Activated CD8-positive, alpha-beta T cell treated with anti-CD3 and anti-CD28 coated beads, Interleukin-2, amount 10 ng/mL, durations not matched to agents 7 days and 5 days (primary cell): ENCODE measurements around the gene ALG5. TPM values are rescaled to one million over a fixed set of nuclear protein-coding genes. Genes with fewer than 3 reads are reported as not detected.

Experiments used
- ATAC-seq: fragments of 150-1000 bp; cut with Tn5 transposase; one replicate; pipeline ENCODE4 v1.10.0; 2021; ENCODE audit warnings: moderate library complexity
- CTCF ChIA-PET: fragments of 350-600 bp; sonication (Branson Sonifier 250); formaldehyde crosslinking; loops from one replicate; lab custom pipeline; 2021; ENCODE audit warnings: antibody characterized with exemption; lab: Charles Lee
- POLR2A ChIA-PET: fragments of 350-600 bp; sonication (Branson Sonifier 250); formaldehyde crosslinking; loops from one replicate; lab custom pipeline; 2021; ENCODE audit warnings: antibody characterized with exemption; lab: Charles Lee
- DNase-seq: peaks from one replicate; pipeline ENCODE4 v3.0.0-alpha.2; 2020
- H3K27ac Mint-ChIP-seq: one replicate; pipeline ENCODE4 v1.8.0; 2021; ENCODE audit warnings: mild to moderate bottlenecking, mixed read lengths
- H3K27me3 Mint-ChIP-seq: one replicate; pipeline ENCODE4 v1.8.0; 2021; ENCODE audit warnings: low read depth, mixed read lengths
- H3K36me3 Mint-ChIP-seq: one replicate; pipeline ENCODE4 v1.8.0; 2021; ENCODE audit warnings: low read depth, mixed read lengths
- H3K4me1 Mint-ChIP-seq: one replicate; pipeline ENCODE4 v1.8.0; 2021; ENCODE audit warnings: low read depth, mixed read lengths
- H3K4me3 Mint-ChIP-seq: one replicate; pipeline ENCODE4 v1.8.0; 2021; ENCODE audit warnings: mild to moderate bottlenecking, mixed read lengths
- H3K9me3 Mint-ChIP-seq: one replicate; pipeline ENCODE4 v1.8.0; 2022; ENCODE audit warnings: mixed read lengths; ENCODE audit not compliant: insufficient read depth
- total RNA-seq, 2 experiments: library from RNA; stranded (reverse); gene quantifications; one replicate each; pipeline ENCODE4 v1.2.3, GENCODE V29; 2021

Gene ALG5
- total RNA-seq, 2 experiments from 2014 or later = 32.0 to 33.8 TPM

DNA sequence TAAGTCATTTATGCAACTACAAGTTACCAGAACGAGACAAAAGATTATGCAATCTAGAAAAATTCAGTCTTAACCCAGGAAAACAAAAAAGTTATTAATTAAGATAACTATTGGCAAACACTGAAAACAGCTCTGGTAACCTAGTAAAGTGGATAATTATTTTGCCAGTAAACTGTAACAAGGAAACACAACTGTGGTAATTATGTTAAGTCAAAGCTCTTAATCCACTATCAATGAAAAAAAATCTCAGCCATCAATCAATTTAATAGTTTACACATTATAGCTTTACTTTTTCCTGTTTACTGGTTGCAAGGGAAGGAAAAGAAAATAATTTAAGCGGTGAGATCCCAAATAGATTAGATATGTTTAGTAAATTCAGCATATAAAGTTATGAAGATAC is 12.6 kb upstream of the ALG5 start:
- ATAC-seq (no peak), DNase-seq (no peak)
- H3K9me3 Mint-ChIP-seq = no peaks in the 10 kb centered on the region
- H3K27ac Mint-ChIP-seq = no peak overlapping the region
- peaks cover 77% of the 10 kb centered on the region for H3K36me3 Mint-ChIP-seq
- peaks cover 8% of the 10 kb centered on the region for H3K4me1 Mint-ChIP-seq
- ChIA-PET POLR2A (interaction anchor here (0.6 to 4.8 kb wide), 2 partner anchors 12 to 36 kb away, joined by 3 to 31 read pairs; partner anchors contain the start of genes ALG5 and EXOSC8), CTCF (interaction anchor here (1.8 to 4.3 kb wide), 3 partner anchors 11 to 37 kb away, joined by 3 to 25 read pairs (median 4); partner anchors contain the start of genes ALG5 and EXOSC8)
- H3K4me3 Mint-ChIP-seq = no peak overlapping the region
- H3K27me3 Mint-ChIP-seq = no peaks in the 10 kb centered on the region

DNA sequence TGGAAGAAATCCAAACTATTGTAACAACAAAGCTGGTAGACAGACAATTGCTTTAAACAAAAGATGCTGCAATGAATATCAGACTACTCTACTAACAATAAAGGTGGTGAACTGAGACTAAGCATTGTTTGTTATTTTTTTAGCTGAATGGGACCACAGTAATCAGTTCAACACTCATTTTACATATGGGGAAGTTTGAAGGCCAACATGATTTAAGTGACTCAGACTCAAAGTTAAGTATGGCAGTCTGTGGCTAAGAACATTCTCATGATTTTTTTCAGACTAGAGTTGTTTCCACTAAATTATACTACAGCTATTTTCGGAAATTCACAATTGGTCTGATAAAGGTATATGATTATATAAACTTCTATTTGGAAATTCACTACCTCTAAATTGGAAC is 11.9 kb upstream of the ALG5 start:
- no peaks in the 10 kb centered on the region for H3K27me3 Mint-ChIP-seq
- DNase-seq = no peak
- H3K9me3 Mint-ChIP-seq = no peaks in the 10 kb centered on the region
- no peak overlapping the region for H3K27ac Mint-ChIP-seq
- H3K4me3 Mint-ChIP-seq = no peak overlapping the region
- ChIA-PET POLR2A (interaction anchor here (4.8 kb wide), 1 partner anchor 11 kb away, joined by 31 read pairs; the partner anchor contains the start of genes ALG5 and EXOSC8), CTCF (interaction anchor here (4.3 kb wide), 1 partner anchor 10 kb away, joined by 25 read pairs; the partner anchor contains the start of genes ALG5 and EXOSC8)
- H3K4me1 Mint-ChIP-seq = peaks cover 11% of the 10 kb centered on the region
- no peak for ATAC-seq
- H3K36me3 Mint-ChIP-seq = peaks cover 75% of the 10 kb centered on the region

DNA sequence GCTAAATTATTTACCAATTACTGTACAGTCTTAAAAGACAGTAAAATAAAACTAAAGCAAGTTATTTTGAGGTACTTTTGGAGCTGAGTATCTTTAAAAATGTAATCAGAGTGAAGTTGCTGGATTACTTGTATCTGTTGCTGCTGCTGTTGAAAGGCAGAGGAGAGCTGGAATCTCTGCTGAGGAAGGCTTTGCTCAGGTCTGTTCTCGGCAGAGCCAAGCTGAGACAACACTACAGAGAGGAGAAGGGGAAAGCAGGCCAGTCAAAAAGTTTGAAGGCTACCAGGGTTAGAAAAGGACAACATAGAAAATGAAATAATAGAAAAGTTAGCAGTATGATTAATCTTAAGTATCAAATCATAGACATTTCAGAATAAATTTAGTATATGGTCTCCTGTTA is 11.3 kb upstream of the ALG5 start:
- CTCF ChIA-PET = interaction anchor here (4.3 kb wide), 1 partner anchor 10 kb away, joined by 25 read pairs; the partner anchor contains the start of genes ALG5 and EXOSC8
- Mint-ChIP-seq H3K27me3 (no peaks in the 10 kb centered on the region), H3K27ac (peak overlapping the region; percentile 13), H3K36me3 (peaks cover 75% of the 10 kb centered on the region), H3K4me1 (peaks cover 14% of the 10 kb centered on the region), H3K9me3 (no peaks in the 10 kb centered on the region), H3K4me3 (no peak overlapping the region)
- ATAC-seq (no peak), DNase-seq (no peak)
- POLR2A ChIA-PET = interaction anchor here (4.8 kb wide), 1 partner anchor 10 kb away, joined by 31 read pairs; the partner anchor contains the start of genes ALG5 and EXOSC8

DNA sequence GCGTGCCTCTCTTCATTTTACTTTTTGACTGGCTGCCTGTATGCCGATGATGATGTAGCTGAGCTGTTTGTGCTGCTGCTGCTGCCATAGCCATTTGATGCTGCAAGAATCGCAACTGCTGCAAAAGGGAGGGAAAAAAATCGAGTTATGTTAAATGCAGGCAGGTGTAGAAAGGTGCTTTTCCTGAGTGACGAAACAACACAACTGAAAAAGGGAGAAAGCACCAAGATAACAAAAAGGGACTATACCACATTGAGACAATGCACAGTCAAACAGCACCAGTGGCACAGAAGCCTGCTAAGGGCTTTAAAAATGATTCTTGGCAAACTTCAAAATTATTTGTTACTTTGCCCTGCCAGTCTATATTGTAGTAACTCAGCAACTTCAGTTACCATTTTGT is 10.6 kb upstream of the ALG5 start:
- H3K9me3 Mint-ChIP-seq = no peaks in the 10 kb centered on the region
- no peak overlapping the region for H3K27ac Mint-ChIP-seq
- no peaks in the 10 kb centered on the region for H3K27me3 Mint-ChIP-seq
- peaks cover 18% of the 10 kb centered on the region for H3K4me1 Mint-ChIP-seq
- no peak for DNase-seq
- ChIA-PET POLR2A (interaction anchor here (1.2 to 4.8 kb wide), 2 partner anchors 9 to 10 kb away, joined by 4 to 31 read pairs; partner anchors contain the start of genes ALG5 and EXOSC8), CTCF (interaction anchor here (4.3 kb wide), 1 partner anchor 9 kb away, joined by 25 read pairs; the partner anchor contains the start of genes ALG5 and EXOSC8)
- H3K4me3 Mint-ChIP-seq = no peak overlapping the region
- peaks cover 74% of the 10 kb centered on the region for H3K36me3 Mint-ChIP-seq
- ATAC-seq = no peak

DNA sequence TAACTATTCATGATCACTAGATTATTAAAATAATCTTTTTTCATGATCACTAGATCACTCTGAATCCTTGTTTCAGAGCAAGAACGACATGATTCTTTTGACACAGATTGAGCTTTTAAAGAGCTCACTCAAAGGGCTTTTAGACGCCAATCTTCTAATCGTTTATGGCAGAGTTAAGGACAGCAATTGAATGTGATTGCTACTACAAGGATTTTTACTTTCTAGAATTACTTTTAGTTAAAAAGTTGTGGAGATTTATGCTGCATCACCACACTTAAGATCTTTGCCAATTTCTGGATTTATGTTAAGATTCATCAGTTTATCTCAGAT is 2.7 kb upstream of the ALG5 start:
- H3K27me3 Mint-ChIP-seq = no peaks in the 10 kb centered on the region
- ATAC-seq (no peak), DNase-seq (no peak)
- peaks cover 39% of the 10 kb centered on the region for H3K4me1 Mint-ChIP-seq
- H3K36me3 Mint-ChIP-seq = peaks cover 53% of the 10 kb centered on the region
- ChIA-PET POLR2A (interaction anchor here (1.1 to 5.0 kb wide), 2 partner anchors 10 to 1348 kb away, joined by 3 to 31 read pairs; partner anchors contain the start of gene UFM1), CTCF (interaction anchor here (0.8 to 4.5 kb wide), 3 partner anchors 10 to 1580 kb away, joined by 3 to 25 read pairs (median 4); no protein-coding TSS in a partner anchor)
- H3K27ac Mint-ChIP-seq = peak overlapping the region; percentile 100
- H3K9me3 Mint-ChIP-seq = no peaks in the 10 kb centered on the region
- peak overlapping the region; percentile 99 for H3K4me3 Mint-ChIP-seq

GRCh38 chr13:36998624-36999041 is 507 bp downstream of the ALG5 start:
- ATAC-seq = no peak
- peaks cover 51% of the 10 kb centered on the region for H3K36me3 Mint-ChIP-seq

DNA sequence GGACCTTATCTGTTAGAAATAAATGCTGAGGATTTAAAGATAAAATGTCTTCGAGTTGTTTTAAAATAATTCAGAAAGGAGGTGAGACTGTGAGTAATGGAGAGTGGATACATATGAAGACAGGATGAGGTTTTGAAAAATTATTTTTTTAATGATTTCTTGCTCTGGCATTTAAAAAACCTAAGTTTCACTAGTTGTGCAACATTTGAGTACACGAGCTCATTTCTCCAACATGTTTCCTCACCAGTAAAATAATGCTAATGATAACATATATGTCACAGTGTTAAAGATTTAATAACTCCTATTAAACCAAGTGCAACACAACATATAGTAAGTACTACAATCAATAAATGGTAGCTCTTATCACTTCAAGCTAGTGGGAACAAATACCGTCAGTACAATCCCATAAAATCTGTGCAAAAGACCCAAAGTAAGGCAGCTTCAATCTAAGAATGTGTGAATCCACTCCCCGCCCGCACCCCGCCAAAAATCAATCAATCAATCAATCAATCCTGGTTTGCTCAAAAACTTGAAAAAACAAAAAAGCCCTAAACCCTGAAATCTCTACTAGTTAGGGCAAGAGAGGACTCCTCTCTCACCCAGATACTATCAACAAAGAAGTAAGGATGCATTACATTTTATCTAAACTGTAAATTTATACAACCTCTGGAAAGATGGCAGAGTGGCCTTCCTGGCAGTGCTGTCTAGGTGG is 1.3 kb downstream of the ALG5 start:
- ATAC-seq = no peak
- Mint-ChIP-seq H3K27ac (peak overlapping the region; percentile 100), H3K9me3 (no peaks in the 10 kb centered on the region), H3K4me1 (peaks cover 32% of the 10 kb centered on the region), H3K36me3 (peaks cover 50% of the 10 kb centered on the region), H3K4me3 (peak overlapping the region; percentile 99), H3K27me3 (no peaks in the 10 kb centered on the region)
- ChIA-PET CTCF (interaction anchor here (0.7 to 1.2 kb wide), 3 partner anchors 8 to 15 kb away, joined by 3 to 4 read pairs (median 3); no protein-coding TSS in a partner anchor), POLR2A (interaction anchor here (4.0 to 5.0 kb wide), 2 partner anchors 8 to 14 kb away, joined by 14 to 31 read pairs; no protein-coding TSS in a partner anchor)
- DNase-seq = no peak

More at GRCh38 chr13:36998624-36999041, 507 bp downstream of the ALG5 start:
- POLR2A ChIA-PET = interaction anchor here (4.0 to 5.0 kb wide), 2 partner anchors 8 to 14 kb away, joined by 14 to 31 read pairs; no protein-coding TSS in a partner anchor
- CTCF ChIA-PET = interaction anchor here (0.9 to 4.5 kb wide), 3 partner anchors 9 to 36 kb away, joined by 3 to 25 read pairs (median 4); no protein-coding TSS in a partner anchor
- Mint-ChIP-seq H3K27ac (peak overlapping the region; percentile 100), H3K9me3 (no peaks in the 10 kb centered on the region), H3K4me1 (peaks cover 36% of the 10 kb centered on the region), H3K4me3 (peak overlapping the region; percentile 99), H3K27me3 (no peaks in the 10 kb centered on the region)
- peak; percentile 28 for DNase-seq

DNA sequence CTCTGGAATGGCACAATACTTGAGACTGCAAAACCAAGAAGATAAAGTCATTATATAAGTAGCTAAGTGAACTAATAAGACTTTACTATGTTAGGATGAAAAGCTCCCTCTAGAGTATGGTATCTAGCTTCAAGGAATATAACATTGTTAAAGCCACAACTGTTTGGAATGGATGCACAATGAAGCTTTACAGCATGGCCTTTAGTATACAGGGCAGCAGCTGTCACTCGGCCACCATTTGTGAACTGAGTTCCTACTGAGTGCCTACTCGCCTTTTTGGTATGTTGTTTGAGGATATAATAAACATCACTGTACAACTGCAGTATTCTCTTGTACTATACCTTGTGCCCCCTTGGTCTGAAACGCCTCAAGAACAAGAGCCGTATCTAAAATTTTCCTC is 6.8 kb downstream of the ALG5 start:
- peaks cover 14% of the 10 kb centered on the region for H3K4me1 Mint-ChIP-seq
- ATAC-seq (no peak), DNase-seq (no peak)
- H3K36me3 Mint-ChIP-seq = peaks cover 73% of the 10 kb centered on the region
- H3K4me3 Mint-ChIP-seq = no peak overlapping the region
- no peak overlapping the region for H3K27ac Mint-ChIP-seq
- no peaks in the 10 kb centered on the region for H3K27me3 Mint-ChIP-seq
- CTCF ChIA-PET = interaction anchor here (1.1 to 3.5 kb wide), 2 partner anchors 9 to 11 kb away, joined by 4 to 17 read pairs; no protein-coding TSS in a partner anchor
- no peaks in the 10 kb centered on the region for H3K9me3 Mint-ChIP-seq
- POLR2A ChIA-PET = interaction anchor here (1.0 kb wide), 1 partner anchor 8 kb away, joined by 3 read pairs; no protein-coding TSS in a partner anchor

DNA sequence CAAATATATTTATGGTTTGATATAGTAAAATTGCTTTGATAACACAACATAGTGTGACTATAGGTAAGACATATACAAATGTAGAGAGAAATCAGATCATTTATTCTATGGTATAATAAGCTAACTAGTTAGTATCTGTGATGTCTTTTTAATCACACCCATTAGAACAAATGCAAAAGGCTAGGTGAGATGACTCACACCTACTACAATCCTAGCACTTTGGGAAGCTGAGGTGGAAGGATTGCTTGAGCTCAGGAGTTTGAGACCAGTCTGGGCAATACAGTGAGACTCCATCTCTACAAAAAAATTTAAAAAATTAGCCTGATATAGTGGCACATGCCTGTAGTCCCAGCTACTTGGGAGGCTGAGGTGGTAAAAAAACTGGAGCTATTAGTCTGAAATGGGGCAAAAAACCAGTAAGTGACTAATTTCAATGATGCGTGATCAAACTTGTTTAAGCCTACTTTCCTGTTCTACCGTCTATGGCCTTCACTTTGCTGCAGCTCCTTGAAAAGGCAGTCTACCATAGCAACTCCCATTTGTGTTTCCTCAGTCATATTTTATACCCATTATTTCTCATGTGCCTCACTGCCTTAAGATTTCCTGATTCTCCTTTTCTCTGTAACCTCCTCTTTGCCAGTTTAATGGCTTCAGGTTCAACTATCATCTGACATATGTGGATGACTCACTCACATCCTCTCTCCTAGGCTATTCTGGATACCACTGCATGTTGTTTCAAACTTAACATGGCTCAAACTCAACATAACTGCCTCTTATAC is 12.5 kb downstream of the ALG5 start:
- DNase-seq (no peak), ATAC-seq (no peak)
- no peaks in the 10 kb centered on the region for H3K9me3 Mint-ChIP-seq
- POLR2A ChIA-PET = no interaction called here
- CTCF ChIA-PET = no interaction called here
- H3K4me1 Mint-ChIP-seq = no peaks in the 10 kb centered on the region
- H3K27ac Mint-ChIP-seq = no peak overlapping the region
- no peaks in the 10 kb centered on the region for H3K27me3 Mint-ChIP-seq
- peaks cover 49% of the 10 kb centered on the region for H3K36me3 Mint-ChIP-seq
- no peak overlapping the region for H3K4me3 Mint-ChIP-seq

- Mint-ChIP-seq H3K4me1 (peaks cover 3% of the 10 kb centered on the region), H3K9me3 (no peaks in the 10 kb centered on the region), H3K36me3 (peaks cover 37% of the 10 kb centered on the region), H3K27ac (no peak overlapping the region), H3K27me3 (no peaks in the 10 kb centered on the region), H3K4me3 (no peak overlapping the region)
- ATAC-seq = no peak
- DNase-seq = no peak
- CTCF ChIA-PET = interaction anchor here (0.7 to 4.0 kb wide), 17 partner anchors 9 to 698 kb away, joined by 3 to 32 read pairs (median 4); no protein-coding TSS in a partner anchor
- POLR2A ChIA-PET = interaction anchor here (0.7 kb wide), 1 partner anchor 10 kb away, joined by 3 read pairs; no protein-coding TSS in a partner anchor
These were observed 17.9 kb downstream of the ALG5 start for GRCh38 chr13:36981156-36981743.
